HCT116 (cell line): ENCODE results near the gene SMIM5. TPM values are rescaled to one million over a fixed set of nuclear protein-coding genes. Genes with fewer than 3 reads are reported as not detected.

Source experiments
- ATAC-seq: fragments of 200-7000 bp; cut with Tn5 transposase; 2 replicates; pipeline ENCODE4 v1.9.1; 2020; ENCODE audit warnings: mild to moderate bottlenecking, moderate library complexity
- BruUV-seq: library from RNA; stranded (reverse); fragments of 400-500 nt; replicated peaks from 2 replicates; lab custom pipeline; 2021; lab: Mats Ljungman, UMichigan
- CTCF ChIA-PET: fragments of 300-600 bp; sonication (Branson Sonifier 250); formaldehyde crosslinking; loops from one replicate; lab custom pipeline; 2021; ENCODE audit warnings: antibody characterized with exemption; lab: Charles Lee
- POLR2A ChIA-PET: fragments of 300-600, 350-600 bp; sonication (Branson Sonifier 250); formaldehyde crosslinking; loops from one replicate; lab custom pipeline; 2021; ENCODE audit warnings: antibody characterized with exemption; lab: Charles Lee
- RAD21 ChIA-PET, 2 experiments: fragments of 300-600 bp; sonication (Branson Sonifier 250); formaldehyde crosslinking; loops; one replicate each; lab custom pipeline; 2023; ENCODE audit warnings: low total read pairs in 2 of 2; ENCODE audit not compliant: uncharacterized antibody in 2 of 2, unreplicated experiment in 2 of 2, low non-redundant PET in 1 of 2; lab: Charles Lee
- DNase-seq: peaks from one replicate; pipeline ENCODE4 v3.0.0-alpha.2; 2010; ENCODE audit warnings: low read depth, low spot score
- H2AFZ ChIP-seq: fragments of 200-600 bp; shearing (Covaris generic), sonication (generic); 2 replicates; pipeline ENCODE4 v1.6.1; 2017; ENCODE audit warnings: low read depth, mixed run types, mixed read lengths, antibody characterized with exemption, low read length; ENCODE audit not compliant: poor library complexity, severe bottlenecking
- H3K27ac ChIP-seq: 2 replicates; pipeline ENCODE4 v1.5.1; 2012; ENCODE audit warnings: low read depth, low read length
- H3K27me3 ChIP-seq: fragments of 200-600 bp; sonication (generic); 2 replicates; pipeline ENCODE4 v1.6.1; 2016; ENCODE audit warnings: mixed run types, low read length, mixed read lengths; ENCODE audit not compliant: insufficient read depth
- H3K36me3 ChIP-seq, 2 experiments: fragments of 200-500 bp in 1 of 2; fragments of 200-600 bp in 1 of 2; sonication (Bioruptor generic) in 1 of 2; sonication (generic) in 1 of 2; 2 replicates each; pipeline versions ENCODE4 v1.5.1 to v1.6.1; 2014 to 2016; ENCODE audit warnings: low read length in 2 of 2, inconsistent platforms in 1 of 2, mixed read lengths in 1 of 2, mixed run types in 1 of 2; ENCODE audit not compliant: insufficient read depth in 2 of 2, control insufficient read depth in 1 of 2
- H3K4me1 ChIP-seq, 2 experiments: fragments of 200-600 bp in 1 of 2; sonication (generic) in 1 of 2; 2 replicates each; pipeline versions ENCODE4 v1.5.1 to v1.6.1; 2012 to 2017; ENCODE audit warnings: low read length in 2 of 2, inconsistent platforms in 1 of 2, mild to moderate bottlenecking in 1 of 2, mixed read lengths in 1 of 2, mixed run types in 1 of 2, moderate library complexity in 1 of 2; ENCODE audit not compliant: insufficient read depth in 2 of 2, control insufficient read depth in 1 of 2
- H3K4me2 ChIP-seq: fragments of 200-600 bp; sonication (generic); 2 replicates; pipeline ENCODE4 v1.6.1; 2017; ENCODE audit warnings: mixed run types, low read length, mixed read lengths
- H3K4me3 ChIP-seq, 2 experiments: fragments of 200-600 bp in 1 of 2; sonication (generic) in 1 of 2; replicated peaks in 1 of 2; 2 replicates each; pipeline ENCODE4 v1.5.1; 2011 to 2016; ENCODE audit warnings: low read length in 2 of 2, control low read depth in 1 of 2, low read depth in 1 of 2, mild to moderate bottlenecking in 1 of 2, mixed read lengths in 1 of 2, mixed run types in 1 of 2
- H3K79me2 ChIP-seq: fragments of 200-600 bp; sonication (generic); 2 replicates; pipeline ENCODE4 v1.6.1; 2017; ENCODE audit warnings: mild to moderate bottlenecking, mixed run types, low read length, moderate library complexity, mixed read lengths; ENCODE audit not compliant: insufficient read depth
- H3K9ac ChIP-seq: fragments of 200-600 bp; sonication (generic); 2 replicates; pipeline ENCODE4 v1.6.1; 2016; ENCODE audit warnings: low read length, mixed read lengths
- H3K9me2 ChIP-seq: fragments of 200-600 bp; sonication (generic), shearing (Covaris generic); 2 replicates; pipeline ENCODE4 v1.6.1; 2017; ENCODE audit warnings: mixed run types, mild to moderate bottlenecking, moderate library complexity; ENCODE audit not compliant: insufficient read depth
- H3K9me3 ChIP-seq, 2 experiments: fragments of 200-500 bp in 1 of 2; fragments of 200-600 bp in 1 of 2; sonication (Bioruptor generic) in 1 of 2; sonication (generic) in 1 of 2; 2 replicates each; pipeline ENCODE4 v1.6.1; 2014 to 2017; ENCODE audit warnings: low read length in 2 of 2, mixed read lengths in 2 of 2, inconsistent platforms in 1 of 2, low read depth in 1 of 2, mild to moderate bottlenecking in 1 of 2, mixed run types in 1 of 2, moderate library complexity in 1 of 2; ENCODE audit not compliant: control insufficient read depth in 1 of 2, insufficient read depth in 1 of 2
- H4K20me1 ChIP-seq: fragments of 200-600 bp; sonication (generic), shearing (Covaris generic); 2 replicates; pipeline ENCODE4 v1.6.1; 2017; ENCODE audit warnings: mixed run types, mild to moderate bottlenecking, moderate library complexity; ENCODE audit not compliant: insufficient read depth
- ELF1 ChIP-seq: IDR thresholded peaks from 2 replicates; pipeline ENCODE4 v1.6.1; 2012; ENCODE audit warnings: low read depth, borderline replicate concordance
- EZH2 ChIP-seq: fragments of 200-600 bp; sonication (generic); IDR thresholded peaks from 2 replicates; pipeline ENCODE4 v1.6.1; 2017; ENCODE audit warnings: antibody characterized with exemption, mixed run types
- POLR2A ChIP-seq: IDR thresholded peaks from 2 replicates; pipeline ENCODE4 v1.7.0; 2011; ENCODE audit warnings: borderline replicate concordance; ENCODE audit not compliant: insufficient read depth, insufficient read length; ENCODE audit errors: extremely low read depth
- ZFX ChIP-seq: fragments of 450-650 bp; IDR thresholded peaks from 2 replicates; pipeline ENCODE4 v1.6.1; 2017
- ZNF274 ChIP-seq: fragments of 200-500 bp; sonication (Bioruptor generic); IDR thresholded peaks from 2 replicates; pipeline ENCODE4 v1.6.1; 2014; ENCODE audit warnings: mild to moderate bottlenecking, low read depth, low read length, inconsistent platforms
- intact Hi-C: fragments of 100-400 bp; cut with micrococcal nuclease; formaldehyde crosslinking; loops from 2 replicates; pipeline ENCODE4 v1.10.0; 2022
- total RNA-seq: library from RNA; stranded (reverse); gene quantifications from one replicate; pipeline ENCODE4 v1.2.1, GENCODE V29; 2021; ENCODE audit not compliant: unreplicated experiment
- TF ChIP-seq, protein P1 (sequence below), 3 experiments: fragments of 200-600 bp in 1 of 3; sonication (generic) in 1 of 3; IDR thresholded peaks in 2 of 3; conservative IDR thresholded peaks in 1 of 3; 2 replicates each; pipeline ENCODE4 v1.5.1; 2012 to 2017; ENCODE audit warnings: low read depth in 2 of 3, low read length in 2 of 3, antibody characterized with exemption in 1 of 3, borderline replicate concordance in 1 of 3, control low read depth in 1 of 3, mild to moderate bottlenecking in 1 of 3, mixed read lengths in 1 of 3, mixed run types in 1 of 3, moderate library complexity in 1 of 3; ENCODE audit not compliant: insufficient read depth in 1 of 3
- TF ChIP-seq, protein P2 (sequence below): IDR thresholded peaks from 2 replicates; pipeline ENCODE4 v1.6.1; 2011; ENCODE audit warnings: mild to moderate bottlenecking, low read length, moderate library complexity; ENCODE audit not compliant: insufficient replicate concordance; ENCODE audit errors: extremely low read depth
- TF ChIP-seq, protein P3 (sequence below): IDR thresholded peaks from 2 replicates; pipeline ENCODE4 v1.6.1; 2012; ENCODE audit warnings: low read depth

SMIM5 gene
- total RNA-seq, 1 experiment from 2014 or later: 0.12 TPM

DNA sequence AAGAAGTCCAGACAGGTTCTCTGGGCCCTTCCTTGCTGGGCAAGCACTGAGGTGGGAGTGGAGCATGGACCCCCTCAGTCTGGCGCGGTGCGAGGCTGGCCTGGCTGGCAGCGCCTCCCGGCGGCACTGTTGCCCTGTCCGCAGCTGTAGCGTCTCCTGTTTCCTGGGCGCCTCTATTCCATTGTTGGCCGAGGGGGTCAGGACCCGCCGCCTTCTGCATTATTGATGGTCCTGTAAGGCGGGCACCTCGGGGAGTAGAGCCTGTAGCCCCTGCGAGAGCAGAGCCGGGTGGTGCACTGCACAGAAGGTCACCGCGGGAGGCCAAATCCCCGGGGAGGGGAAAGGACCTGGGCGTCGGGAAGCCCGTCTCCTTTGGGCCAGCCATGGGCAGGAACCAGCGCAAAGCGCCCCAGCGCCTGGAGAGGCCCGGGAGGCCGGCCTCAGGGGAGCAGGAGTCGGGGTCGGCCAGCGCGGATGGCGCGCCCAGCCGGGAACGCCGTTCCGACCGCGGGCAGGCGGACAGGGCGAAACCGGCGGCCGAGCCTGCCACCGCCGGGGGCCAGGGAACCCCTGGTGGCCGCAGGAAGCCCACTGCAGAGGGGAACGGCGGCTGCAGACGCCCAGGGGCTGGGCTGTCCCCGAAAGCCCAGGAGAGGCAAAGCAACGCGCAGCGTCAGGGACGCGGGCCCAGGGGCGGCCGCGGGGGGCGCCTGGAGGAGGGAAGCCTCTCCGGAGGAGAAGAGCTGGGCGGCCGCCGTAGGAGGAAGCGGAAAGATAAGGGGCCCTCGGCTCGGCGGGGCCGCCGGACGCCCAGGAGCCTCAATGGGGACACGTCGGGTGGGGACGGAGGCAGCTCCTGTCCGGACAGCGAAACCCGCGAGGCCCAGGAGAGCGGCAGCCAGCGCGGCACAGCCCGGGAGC is 45.3 kb upstream of the SMIM5 start, which contains the start of gene MYO15B:
TSS of gene MYO15B (plus strand) at position 126 of the 921 bp plus-strand sequence. CDS start at position 384, 258 bp downstream.
- H3K9me2 ChIP-seq: no peaks in the 10 kb centered on the region
- intact Hi-C loops: no loop called here
- peaks cover 5 to 19% of the 10 kb centered on the region in 2 experiments; a peak in 3 of 4 replicates for H3K4me1 ChIP-seq
- no peaks in the 10 kb centered on the region for H4K20me1 ChIP-seq
- no peaks in the 10 kb centered on the region for H3K79me2 ChIP-seq
- POLR2A ChIA-PET: no interaction called here
- BruUV-seq: no TSS peak
- H2AFZ ChIP-seq: no peak within 1 kb of the TSS
- H3K9ac ChIP-seq: peak within 1 kb of the TSS; percentile 35; the same call in 1 of the 2 replicates
- no peaks in the 10 kb centered on the region for H3K9me3 ChIP-seq
- no peak for ATAC-seq
- RAD21 ChIA-PET: no interaction called here
- CTCF ChIA-PET: interaction anchor here (0.7 to 1.4 kb wide), 2 partner anchors 13 to 45 kb away, joined by 3 to 9 read pairs; no protein-coding TSS in a partner anchor
- H3K27me3 ChIP-seq: no peaks in the 10 kb centered on the region
- H3K4me2 ChIP-seq: peak within 1 kb of the TSS; percentile 71
- TF ChIP-seq, protein P1, sequence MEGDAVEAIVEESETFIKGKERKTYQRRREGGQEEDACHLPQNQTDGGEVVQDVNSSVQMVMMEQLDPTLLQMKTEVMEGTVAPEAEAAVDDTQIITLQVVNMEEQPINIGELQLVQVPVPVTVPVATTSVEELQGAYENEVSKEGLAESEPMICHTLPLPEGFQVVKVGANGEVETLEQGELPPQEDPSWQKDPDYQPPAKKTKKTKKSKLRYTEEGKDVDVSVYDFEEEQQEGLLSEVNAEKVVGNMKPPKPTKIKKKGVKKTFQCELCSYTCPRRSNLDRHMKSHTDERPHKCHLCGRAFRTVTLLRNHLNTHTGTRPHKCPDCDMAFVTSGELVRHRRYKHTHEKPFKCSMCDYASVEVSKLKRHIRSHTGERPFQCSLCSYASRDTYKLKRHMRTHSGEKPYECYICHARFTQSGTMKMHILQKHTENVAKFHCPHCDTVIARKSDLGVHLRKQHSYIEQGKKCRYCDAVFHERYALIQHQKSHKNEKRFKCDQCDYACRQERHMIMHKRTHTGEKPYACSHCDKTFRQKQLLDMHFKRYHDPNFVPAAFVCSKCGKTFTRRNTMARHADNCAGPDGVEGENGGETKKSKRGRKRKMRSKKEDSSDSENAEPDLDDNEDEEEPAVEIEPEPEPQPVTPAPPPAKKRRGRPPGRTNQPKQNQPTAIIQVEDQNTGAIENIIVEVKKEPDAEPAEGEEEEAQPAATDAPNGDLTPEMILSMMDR (IDR thresholded peaks at IDR 0.05 in 2 of 3, conservative IDR thresholded peaks at IDR 0.05 in 1 of 3; ENCODE audit: borderline replicate concordance in 1 of 3, insufficient read depth in 1 of 3, low read depth in 2 of 3, low read length in 2 of 3): no peak
- no peak for TF ChIP-seq ZFX
- TF ChIP-seq ZNF274: no peak
- no peak for TF ChIP-seq ELF1
- TF ChIP-seq, protein P2, sequence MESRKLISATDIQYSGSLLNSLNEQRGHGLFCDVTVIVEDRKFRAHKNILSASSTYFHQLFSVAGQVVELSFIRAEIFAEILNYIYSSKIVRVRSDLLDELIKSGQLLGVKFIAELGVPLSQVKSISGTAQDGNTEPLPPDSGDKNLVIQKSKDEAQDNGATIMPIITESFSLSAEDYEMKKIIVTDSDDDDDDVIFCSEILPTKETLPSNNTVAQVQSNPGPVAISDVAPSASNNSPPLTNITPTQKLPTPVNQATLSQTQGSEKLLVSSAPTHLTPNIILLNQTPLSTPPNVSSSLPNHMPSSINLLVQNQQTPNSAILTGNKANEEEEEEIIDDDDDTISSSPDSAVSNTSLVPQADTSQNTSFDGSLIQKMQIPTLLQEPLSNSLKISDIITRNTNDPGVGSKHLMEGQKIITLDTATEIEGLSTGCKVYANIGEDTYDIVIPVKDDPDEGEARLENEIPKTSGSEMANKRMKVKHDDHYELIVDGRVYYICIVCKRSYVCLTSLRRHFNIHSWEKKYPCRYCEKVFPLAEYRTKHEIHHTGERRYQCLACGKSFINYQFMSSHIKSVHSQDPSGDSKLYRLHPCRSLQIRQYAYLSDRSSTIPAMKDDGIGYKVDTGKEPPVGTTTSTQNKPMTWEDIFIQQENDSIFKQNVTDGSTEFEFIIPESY: no peak
- TF ChIP-seq, protein P3, sequence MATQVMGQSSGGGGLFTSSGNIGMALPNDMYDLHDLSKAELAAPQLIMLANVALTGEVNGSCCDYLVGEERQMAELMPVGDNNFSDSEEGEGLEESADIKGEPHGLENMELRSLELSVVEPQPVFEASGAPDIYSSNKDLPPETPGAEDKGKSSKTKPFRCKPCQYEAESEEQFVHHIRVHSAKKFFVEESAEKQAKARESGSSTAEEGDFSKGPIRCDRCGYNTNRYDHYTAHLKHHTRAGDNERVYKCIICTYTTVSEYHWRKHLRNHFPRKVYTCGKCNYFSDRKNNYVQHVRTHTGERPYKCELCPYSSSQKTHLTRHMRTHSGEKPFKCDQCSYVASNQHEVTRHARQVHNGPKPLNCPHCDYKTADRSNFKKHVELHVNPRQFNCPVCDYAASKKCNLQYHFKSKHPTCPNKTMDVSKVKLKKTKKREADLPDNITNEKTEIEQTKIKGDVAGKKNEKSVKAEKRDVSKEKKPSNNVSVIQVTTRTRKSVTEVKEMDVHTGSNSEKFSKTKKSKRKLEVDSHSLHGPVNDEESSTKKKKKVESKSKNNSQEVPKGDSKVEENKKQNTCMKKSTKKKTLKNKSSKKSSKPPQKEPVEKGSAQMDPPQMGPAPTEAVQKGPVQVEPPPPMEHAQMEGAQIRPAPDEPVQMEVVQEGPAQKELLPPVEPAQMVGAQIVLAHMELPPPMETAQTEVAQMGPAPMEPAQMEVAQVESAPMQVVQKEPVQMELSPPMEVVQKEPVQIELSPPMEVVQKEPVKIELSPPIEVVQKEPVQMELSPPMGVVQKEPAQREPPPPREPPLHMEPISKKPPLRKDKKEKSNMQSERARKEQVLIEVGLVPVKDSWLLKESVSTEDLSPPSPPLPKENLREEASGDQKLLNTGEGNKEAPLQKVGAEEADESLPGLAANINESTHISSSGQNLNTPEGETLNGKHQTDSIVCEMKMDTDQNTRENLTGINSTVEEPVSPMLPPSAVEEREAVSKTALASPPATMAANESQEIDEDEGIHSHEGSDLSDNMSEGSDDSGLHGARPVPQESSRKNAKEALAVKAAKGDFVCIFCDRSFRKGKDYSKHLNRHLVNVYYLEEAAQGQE: no peak
- no peak for TF ChIP-seq EZH2
- no peak for TF ChIP-seq POLR2A
- DNase-seq: no peak
- H3K4me3 ChIP-seq: no peak within 1 kb of the TSS; a peak in 1 of 4 replicates
- H3K27ac ChIP-seq: peak within 1 kb of the TSS; percentile 60; the same call in 1 of the 2 replicates
- no peaks in the 10 kb centered on the region for H3K36me3 ChIP-seq
